HEK293 (cell line): Measurements from ENCODE around the gene MYL7.
A peak's percentile ranks its signal among the peaks of the same experiment; 100 is the strongest.

ENCODE experiments used
- INSM2 ChIP-seq: fragments of 450-650 bp; formaldehyde crosslinking; IDR thresholded peaks from 2 replicates; pipeline ENCODE4 v1.5.1; 2016; ENCODE audit warnings: missing biosample characterization, missing genetic modification characterization
- KLF8 ChIP-seq: fragments of 450-650 bp; formaldehyde crosslinking; IDR thresholded peaks from 2 replicates; pipeline ENCODE4 v1.5.1; 2016; ENCODE audit warnings: missing biosample characterization, missing genetic modification characterization
- OSR2 ChIP-seq: fragments of 450-650 bp; formaldehyde crosslinking; IDR thresholded peaks from 2 replicates; pipeline ENCODE4 v1.5.1; 2016; ENCODE audit warnings: missing biosample characterization, missing genetic modification characterization
- SP2 ChIP-seq: fragments of 450-650 bp; formaldehyde crosslinking; IDR thresholded peaks from 2 replicates; pipeline ENCODE4 v1.5.1; 2016; ENCODE audit warnings: missing biosample characterization, missing genetic modification characterization
- ZBTB1 ChIP-seq: fragments of 450-650 bp; formaldehyde crosslinking; IDR thresholded peaks from 2 replicates; pipeline ENCODE4 v1.5.1; 2016; ENCODE audit warnings: missing biosample characterization, missing genetic modification characterization
- ZBTB21 ChIP-seq: fragments of 450-650 bp; formaldehyde crosslinking; IDR thresholded peaks from 2 replicates; pipeline ENCODE4 v1.5.1; 2017; ENCODE audit warnings: missing biosample characterization, missing genetic modification characterization
- ZBTB26 ChIP-seq: fragments of 450-650 bp; formaldehyde crosslinking; optimal IDR thresholded peaks from 2 replicates; pipeline ENCODE3; 2016; ENCODE audit warnings: missing biosample characterization, mild to moderate bottlenecking, missing genetic modification characterization
- ZBTB48 ChIP-seq: fragments of 450-650 bp; formaldehyde crosslinking; IDR thresholded peaks from 2 replicates; pipeline ENCODE4 v1.5.1; 2016; ENCODE audit warnings: missing biosample characterization, missing genetic modification characterization
- ZNF132 ChIP-seq: fragments of 450-650 bp; formaldehyde crosslinking; IDR thresholded peaks from 2 replicates; pipeline ENCODE4 v1.5.1; 2017; ENCODE audit warnings: missing biosample characterization, missing genetic modification characterization, borderline replicate concordance
- ZNF174 ChIP-seq: fragments of 450-650 bp; formaldehyde crosslinking; IDR thresholded peaks from 2 replicates; pipeline ENCODE4 v1.5.0; 2017; ENCODE audit warnings: missing biosample characterization, mild to moderate bottlenecking, missing genetic modification characterization
- ZNF335 ChIP-seq: fragments of 450-650 bp; formaldehyde crosslinking; conservative IDR thresholded peaks from 2 replicates; pipeline ENCODE4 v1.5.1; 2016; ENCODE audit warnings: missing biosample characterization, missing genetic modification characterization
- ZNF394 ChIP-seq: fragments of 450-650 bp; formaldehyde crosslinking; IDR thresholded peaks from 2 replicates; pipeline ENCODE4 v1.5.1; 2016; ENCODE audit warnings: missing biosample characterization, missing genetic modification characterization, mild to moderate bottlenecking, moderate library complexity, borderline replicate concordance
- ZNF48 ChIP-seq: fragments of 450-650 bp; formaldehyde crosslinking; IDR thresholded peaks from 2 replicates; pipeline ENCODE4 v1.5.1; 2016; ENCODE audit warnings: missing biosample characterization, missing genetic modification characterization
- ZNF529 ChIP-seq: fragments of 450-650 bp; formaldehyde crosslinking; IDR thresholded peaks from 2 replicates; pipeline ENCODE4 v1.5.1; 2017; ENCODE audit warnings: missing genetic modification characterization, missing biosample characterization; ENCODE audit not compliant: insufficient replicate concordance
- ZNF530 ChIP-seq: fragments of 450-650 bp; formaldehyde crosslinking; IDR thresholded peaks from 2 replicates; pipeline ENCODE4 v1.5.1; 2016; ENCODE audit warnings: low read depth, missing biosample characterization, missing genetic modification characterization
- ZNF629 ChIP-seq: fragments of 450-650 bp; formaldehyde crosslinking; IDR thresholded peaks from 2 replicates; pipeline ENCODE4 v1.5.1; 2017; ENCODE audit warnings: missing biosample characterization, missing genetic modification characterization
- ZNF639 ChIP-seq: fragments of 450-650 bp; formaldehyde crosslinking; IDR thresholded peaks from 2 replicates; pipeline ENCODE4 v1.5.1; 2016; ENCODE audit warnings: missing biosample characterization, missing genetic modification characterization
- ZNF76 ChIP-seq: fragments of 450-650 bp; formaldehyde crosslinking; IDR thresholded peaks from 2 replicates; pipeline ENCODE4; 2016; ENCODE audit warnings: low read depth, missing biosample characterization, missing genetic modification characterization, borderline replicate concordance
- ZXDB ChIP-seq: fragments of 450-650 bp; formaldehyde crosslinking; IDR thresholded peaks from 2 replicates; pipeline ENCODE4 v1.5.1; 2016; ENCODE audit warnings: missing biosample characterization, missing genetic modification characterization
- TF ChIP-seq, protein P1 (sequence below): fragments of 450-650 bp; formaldehyde crosslinking; IDR thresholded peaks from 2 replicates; pipeline ENCODE4 v1.5.1; 2016; ENCODE audit warnings: missing biosample characterization, missing genetic modification characterization
- TF ChIP-seq, protein P2 (sequence below): fragments of 450-650 bp; formaldehyde crosslinking; conservative IDR thresholded peaks from 2 replicates; pipeline ENCODE4 v1.5.1; 2016; ENCODE audit warnings: low read depth, missing biosample characterization, missing genetic modification characterization
- TF ChIP-seq, protein P3 (sequence below): fragments of 450-650 bp; formaldehyde crosslinking; IDR thresholded peaks from 2 replicates; pipeline ENCODE4 v1.5.1; 2016; ENCODE audit warnings: missing biosample characterization, missing genetic modification characterization
- TF ChIP-seq, protein P4 (sequence below): fragments of 450-650 bp; formaldehyde crosslinking; IDR thresholded peaks from 2 replicates; pipeline ENCODE4 v1.5.1; 2017; ENCODE audit warnings: missing biosample characterization, missing genetic modification characterization
- TF ChIP-seq, protein P5 (sequence below): IDR thresholded peaks from 2 replicates; pipeline ENCODE4 v1.6.1; 2011; ENCODE audit warnings: mild to moderate bottlenecking, low read depth, low read length, borderline replicate concordance

The MYL7 gene

GRCh38 chr7:44177570-44178131, 36.5 kb upstream of the MYL7 start (continued):
- TF ChIP-seq, protein P1, sequence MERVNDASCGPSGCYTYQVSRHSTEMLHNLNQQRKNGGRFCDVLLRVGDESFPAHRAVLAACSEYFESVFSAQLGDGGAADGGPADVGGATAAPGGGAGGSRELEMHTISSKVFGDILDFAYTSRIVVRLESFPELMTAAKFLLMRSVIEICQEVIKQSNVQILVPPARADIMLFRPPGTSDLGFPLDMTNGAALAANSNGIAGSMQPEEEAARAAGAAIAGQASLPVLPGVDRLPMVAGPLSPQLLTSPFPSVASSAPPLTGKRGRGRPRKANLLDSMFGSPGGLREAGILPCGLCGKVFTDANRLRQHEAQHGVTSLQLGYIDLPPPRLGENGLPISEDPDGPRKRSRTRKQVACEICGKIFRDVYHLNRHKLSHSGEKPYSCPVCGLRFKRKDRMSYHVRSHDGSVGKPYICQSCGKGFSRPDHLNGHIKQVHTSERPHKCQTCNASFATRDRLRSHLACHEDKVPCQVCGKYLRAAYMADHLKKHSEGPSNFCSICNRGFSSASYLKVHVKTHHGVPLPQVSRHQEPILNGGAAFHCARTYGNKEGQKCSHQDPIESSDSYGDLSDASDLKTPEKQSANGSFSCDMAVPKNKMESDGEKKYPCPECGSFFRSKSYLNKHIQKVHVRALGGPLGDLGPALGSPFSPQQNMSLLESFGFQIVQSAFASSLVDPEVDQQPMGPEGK (tag by site-specific recombination), result peak; percentile 47; the same call in 1 of the 2 replicates
- no peak for TF ChIP-seq ZNF48
- TF ChIP-seq ZBTB48 (tag by site-specific recombination), result peak; percentile 85
- peak; percentile 88 for TF ChIP-seq ZBTB21 (tag by site-specific recombination)
- TF ChIP-seq INSM2 (tag by site-specific recombination), result no peak
- no peak for TF ChIP-seq ZNF174 (tag by site-specific recombination)
- TF ChIP-seq ZNF530 (tag by site-specific recombination), result peak; percentile 94
- TF ChIP-seq, protein P2, sequence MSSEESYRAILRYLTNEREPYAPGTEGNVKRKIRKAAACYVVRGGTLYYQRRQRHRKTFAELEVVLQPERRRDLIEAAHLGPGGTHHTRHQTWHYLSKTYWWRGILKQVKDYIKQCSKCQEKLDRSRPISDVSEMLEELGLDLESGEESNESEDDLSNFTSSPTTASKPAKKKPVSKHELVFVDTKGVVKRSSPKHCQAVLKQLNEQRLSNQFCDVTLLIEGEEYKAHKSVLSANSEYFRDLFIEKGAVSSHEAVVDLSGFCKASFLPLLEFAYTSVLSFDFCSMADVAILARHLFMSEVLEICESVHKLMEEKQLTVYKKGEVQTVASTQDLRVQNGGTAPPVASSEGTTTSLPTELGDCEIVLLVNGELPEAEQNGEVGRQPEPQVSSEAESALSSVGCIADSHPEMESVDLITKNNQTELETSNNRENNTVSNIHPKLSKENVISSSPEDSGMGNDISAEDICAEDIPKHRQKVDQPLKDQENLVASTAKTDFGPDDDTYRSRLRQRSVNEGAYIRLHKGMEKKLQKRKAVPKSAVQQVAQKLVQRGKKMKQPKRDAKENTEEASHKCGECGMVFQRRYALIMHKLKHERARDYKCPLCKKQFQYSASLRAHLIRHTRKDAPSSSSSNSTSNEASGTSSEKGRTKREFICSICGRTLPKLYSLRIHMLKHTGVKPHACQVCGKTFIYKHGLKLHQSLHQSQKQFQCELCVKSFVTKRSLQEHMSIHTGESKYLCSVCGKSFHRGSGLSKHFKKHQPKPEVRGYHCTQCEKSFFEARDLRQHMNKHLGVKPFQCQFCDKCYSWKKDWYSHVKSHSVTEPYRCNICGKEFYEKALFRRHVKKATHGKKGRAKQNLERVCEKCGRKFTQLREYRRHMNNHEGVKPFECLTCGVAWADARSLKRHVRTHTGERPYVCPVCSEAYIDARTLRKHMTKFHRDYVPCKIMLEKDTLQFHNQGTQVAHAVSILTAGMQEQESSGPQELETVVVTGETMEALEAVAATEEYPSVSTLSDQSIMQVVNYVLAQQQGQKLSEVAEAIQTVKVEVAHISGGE (tag by site-specific recombination), result no peak
- TF ChIP-seq ZNF529 (tag by site-specific recombination), result peak; percentile 39
- no peak for TF ChIP-seq ZNF76 (tag by site-specific recombination)
- TF ChIP-seq ZNF629 (tag by site-specific recombination), result peak; percentile 94
- TF ChIP-seq, protein P3, sequence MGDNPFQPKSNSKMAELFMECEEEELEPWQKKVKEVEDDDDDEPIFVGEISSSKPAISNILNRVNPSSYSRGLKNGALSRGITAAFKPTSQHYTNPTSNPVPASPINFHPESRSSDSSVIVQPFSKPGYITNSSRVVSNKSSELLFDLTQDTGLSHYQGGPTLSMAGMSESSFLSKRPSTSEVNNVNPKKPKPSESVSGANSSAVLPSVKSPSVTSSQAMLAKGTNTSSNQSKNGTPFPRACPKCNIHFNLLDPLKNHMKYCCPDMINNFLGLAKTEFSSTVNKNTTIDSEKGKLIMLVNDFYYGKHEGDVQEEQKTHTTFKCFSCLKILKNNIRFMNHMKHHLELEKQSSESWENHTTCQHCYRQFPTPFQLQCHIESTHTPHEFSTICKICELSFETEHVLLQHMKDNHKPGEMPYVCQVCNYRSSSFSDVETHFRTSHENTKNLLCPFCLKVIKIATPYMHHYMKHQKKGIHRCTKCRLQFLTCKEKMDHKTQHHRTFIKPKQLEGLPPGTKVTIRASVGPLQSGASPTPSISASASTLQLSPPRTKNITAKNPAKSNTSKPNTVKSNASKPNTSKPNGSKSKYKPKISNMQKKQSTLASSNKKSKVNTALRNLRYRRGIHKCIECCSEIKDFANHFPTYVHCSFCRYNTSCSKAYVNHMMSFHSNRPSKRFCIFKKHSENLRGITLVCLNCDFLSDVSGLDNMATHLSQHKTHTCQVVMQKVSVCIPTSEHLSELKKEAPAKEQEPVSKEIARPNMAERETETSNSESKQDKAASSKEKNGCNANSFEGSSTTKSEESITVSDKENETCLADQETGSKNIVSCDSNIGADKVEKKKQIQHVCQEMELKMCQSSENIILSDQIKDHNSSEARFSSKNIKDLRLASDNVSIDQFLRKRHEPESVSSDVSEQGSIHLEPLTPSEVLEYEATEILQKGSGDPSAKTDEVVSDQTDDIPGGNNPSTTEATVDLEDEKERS (tag by site-specific recombination), result no peak
- no peak for TF ChIP-seq ZBTB26
- peak; percentile 38; the same call in 1 of the 2 replicates for TF ChIP-seq OSR2 (tag by site-specific recombination)
- TF ChIP-seq, protein P4, sequence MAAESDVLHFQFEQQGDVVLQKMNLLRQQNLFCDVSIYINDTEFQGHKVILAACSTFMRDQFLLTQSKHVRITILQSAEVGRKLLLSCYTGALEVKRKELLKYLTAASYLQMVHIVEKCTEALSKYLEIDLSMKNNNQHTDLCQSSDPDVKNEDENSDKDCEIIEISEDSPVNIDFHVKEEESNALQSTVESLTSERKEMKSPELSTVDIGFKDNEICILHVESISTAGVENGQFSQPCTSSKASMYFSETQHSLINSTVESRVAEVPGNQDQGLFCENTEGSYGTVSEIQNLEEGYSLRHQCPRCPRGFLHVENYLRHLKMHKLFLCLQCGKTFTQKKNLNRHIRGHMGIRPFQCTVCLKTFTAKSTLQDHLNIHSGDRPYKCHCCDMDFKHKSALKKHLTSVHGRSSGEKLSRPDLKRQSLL (tag by site-specific recombination), result no peak
- TF ChIP-seq ZNF639, result 0 out of 2 replicates have a peak, but pooled peaks have one; percentile 25
- TF ChIP-seq KLF8 (tag by site-specific recombination), result no peak
- 0 out of 2 replicates have a peak, but pooled peaks have one; percentile 38 for TF ChIP-seq ZXDB
- no peak for TF ChIP-seq ZNF394 (tag by site-specific recombination)
- no peak for TF ChIP-seq SP2
- peak; percentile 66 for TF ChIP-seq ZNF335 (tag by site-specific recombination)
- TF ChIP-seq ZBTB1 (tag by site-specific recombination), result no peak
- TF ChIP-seq ZNF132 (tag by site-specific recombination), result no peak
- TF ChIP-seq, protein P5, sequence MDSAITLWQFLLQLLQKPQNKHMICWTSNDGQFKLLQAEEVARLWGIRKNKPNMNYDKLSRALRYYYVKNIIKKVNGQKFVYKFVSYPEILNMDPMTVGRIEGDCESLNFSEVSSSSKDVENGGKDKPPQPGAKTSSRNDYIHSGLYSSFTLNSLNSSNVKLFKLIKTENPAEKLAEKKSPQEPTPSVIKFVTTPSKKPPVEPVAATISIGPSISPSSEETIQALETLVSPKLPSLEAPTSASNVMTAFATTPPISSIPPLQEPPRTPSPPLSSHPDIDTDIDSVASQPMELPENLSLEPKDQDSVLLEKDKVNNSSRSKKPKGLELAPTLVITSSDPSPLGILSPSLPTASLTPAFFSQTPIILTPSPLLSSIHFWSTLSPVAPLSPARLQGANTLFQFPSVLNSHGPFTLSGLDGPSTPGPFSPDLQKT, result no peak
